NCI-H1105 (cell line): ENCODE results near the gene NIPSNAP2.
A peak's percentile ranks its signal among the peaks of the same experiment; 100 is the strongest.
"Not testable (repeated sequence)": the region's sequence is repeated elsewhere in the genome, so short reads cannot be mapped to it uniquely, and the experiment has no call there.

Experiments used
- DNase-seq: peaks from one replicate; lab custom pipeline; 2025; lab: John Stamatoyannopoulos, UW

NIPSNAP2 gene

DNA sequence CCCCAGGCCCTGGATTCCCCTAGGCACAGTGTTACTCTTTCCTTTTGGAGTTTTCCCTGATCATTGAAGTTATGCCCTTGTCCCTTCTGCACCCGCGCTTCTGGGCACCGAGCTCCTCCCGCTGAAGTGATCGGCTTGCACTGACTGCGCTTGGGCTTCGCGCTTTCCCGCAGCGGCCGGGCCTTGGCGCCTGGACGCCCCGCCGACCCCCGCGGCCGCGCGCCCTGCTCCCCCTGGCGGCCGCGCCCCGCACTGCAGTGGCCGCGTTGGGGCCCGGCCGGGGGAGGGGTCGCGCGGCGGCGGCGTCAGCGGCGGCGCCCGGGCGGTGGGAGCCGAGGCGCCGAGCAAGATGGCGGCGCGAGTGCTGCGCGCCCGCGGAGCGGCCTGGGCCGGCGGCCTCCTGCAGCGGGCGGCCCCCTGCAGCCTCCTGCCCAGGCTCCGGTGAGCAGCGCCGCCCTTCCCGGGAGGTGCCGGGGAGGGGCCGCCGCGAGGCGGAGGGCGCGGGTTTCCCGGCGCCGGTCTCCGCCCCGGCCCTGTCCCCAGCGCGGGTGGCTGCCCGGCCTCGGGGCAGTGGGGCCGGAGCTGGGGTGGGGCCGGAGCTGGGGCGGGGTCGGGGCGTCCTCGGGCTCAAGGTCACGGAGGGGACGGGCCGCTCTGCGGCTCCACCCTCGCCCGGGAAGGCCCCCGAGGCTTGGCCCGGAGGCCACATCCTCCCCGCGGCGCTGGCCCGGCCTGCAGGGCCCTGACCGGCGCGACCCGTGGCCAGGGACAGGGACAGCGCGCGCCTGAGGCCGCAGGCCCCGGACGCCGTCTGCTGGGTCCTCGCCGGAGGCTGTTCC is at the start of gene NIPSNAP2:
NIPSNAP2 (plus strand) TSS at position 325 of the 839 bp plus-strand sequence; CDS start at position 350, 25 bp downstream.
- peak; percentile 60 for DNase-seq

DNA sequence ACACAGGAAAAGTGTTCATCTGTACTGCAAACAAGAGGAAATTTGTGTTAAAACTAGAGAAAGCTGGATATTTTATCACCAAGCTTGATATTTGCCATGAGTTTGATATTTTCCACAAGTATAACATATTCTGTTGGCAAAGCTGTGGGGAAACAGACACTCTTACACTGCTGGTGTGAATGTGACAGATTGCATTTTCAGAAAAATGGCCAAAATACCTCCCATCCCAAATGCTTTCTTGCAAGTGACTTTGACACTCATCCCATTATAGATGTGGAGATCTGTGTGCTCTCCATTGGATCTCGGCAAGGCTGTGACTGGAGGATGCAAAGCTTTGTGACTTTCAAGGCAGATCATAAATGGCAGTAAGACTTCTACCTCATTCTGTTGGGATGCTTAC is 46.6 kb upstream of the NIPSNAP2 start:
- DNase-seq = no peak

DNA sequence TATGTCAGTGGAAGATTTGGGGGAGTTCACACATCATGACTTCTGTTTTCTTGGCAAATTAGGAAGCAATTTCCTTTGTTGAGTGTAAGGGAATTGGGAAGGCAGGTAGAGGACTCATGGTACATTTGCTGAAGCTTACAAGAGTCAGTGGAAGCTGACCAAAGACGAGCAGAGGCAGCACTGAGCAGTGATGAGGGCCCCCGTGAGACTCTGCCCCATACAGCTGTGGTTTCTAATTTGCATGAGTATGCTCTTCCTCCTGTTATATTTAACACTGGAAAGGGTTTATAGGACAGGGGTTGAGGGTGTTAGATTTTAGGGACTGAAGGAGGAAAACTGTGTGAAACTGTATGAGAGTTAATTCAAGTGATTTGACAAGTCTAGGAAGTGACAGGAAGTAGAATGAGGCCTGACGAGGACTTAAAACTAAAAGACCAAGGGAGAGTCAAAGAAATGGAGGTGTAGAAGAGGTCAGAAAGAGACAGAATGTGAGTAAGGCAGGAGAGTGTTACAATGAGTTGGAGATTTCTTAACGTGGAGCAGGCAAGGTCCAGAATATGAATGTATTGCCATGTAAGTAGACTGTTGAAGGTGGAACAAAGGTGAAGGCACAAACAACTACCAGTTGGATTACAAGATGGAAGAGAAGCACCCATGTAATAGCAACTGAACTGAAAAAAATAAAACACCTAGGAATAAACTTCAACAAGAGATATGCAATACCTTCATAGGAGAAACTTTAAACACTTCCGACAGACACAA is 36.2 kb upstream of the NIPSNAP2 start:
- DNase-seq = no peak

DNA sequence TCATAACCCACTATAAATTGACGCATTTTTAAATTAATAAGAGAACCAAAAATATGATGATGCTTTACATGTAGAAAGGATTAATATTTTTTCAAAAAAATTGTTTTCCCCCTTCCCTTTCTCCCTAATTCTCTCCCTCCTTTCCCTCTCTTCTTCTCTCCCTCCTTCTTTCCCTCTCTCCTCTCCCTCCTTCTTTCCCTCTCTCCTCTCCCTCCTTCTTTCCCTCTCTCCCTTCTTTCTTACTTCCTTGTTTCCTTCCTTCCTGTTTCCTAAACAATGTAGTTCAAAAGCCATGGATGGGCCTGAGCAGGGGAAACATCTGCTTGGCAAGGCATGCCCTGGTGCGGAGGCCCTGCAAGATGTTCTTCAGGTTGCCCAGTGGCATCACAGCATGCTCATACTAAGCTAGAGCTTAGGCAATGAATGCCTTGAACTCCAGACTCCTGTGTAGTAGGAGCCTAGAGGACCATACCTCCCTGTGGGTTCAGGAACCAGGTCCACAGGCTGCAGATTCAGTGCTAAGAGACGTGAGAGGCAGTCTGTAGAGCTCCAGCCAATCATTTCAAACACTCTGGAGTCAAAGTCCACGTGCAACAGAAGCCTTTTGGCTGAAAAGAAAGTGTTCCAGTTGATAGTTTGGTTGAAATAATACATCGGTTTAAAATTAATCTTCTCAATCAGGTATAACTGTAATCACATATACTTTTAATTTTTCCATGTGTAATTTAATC is 32.8 kb upstream of the NIPSNAP2 start:
- no peak for DNase-seq

DNA sequence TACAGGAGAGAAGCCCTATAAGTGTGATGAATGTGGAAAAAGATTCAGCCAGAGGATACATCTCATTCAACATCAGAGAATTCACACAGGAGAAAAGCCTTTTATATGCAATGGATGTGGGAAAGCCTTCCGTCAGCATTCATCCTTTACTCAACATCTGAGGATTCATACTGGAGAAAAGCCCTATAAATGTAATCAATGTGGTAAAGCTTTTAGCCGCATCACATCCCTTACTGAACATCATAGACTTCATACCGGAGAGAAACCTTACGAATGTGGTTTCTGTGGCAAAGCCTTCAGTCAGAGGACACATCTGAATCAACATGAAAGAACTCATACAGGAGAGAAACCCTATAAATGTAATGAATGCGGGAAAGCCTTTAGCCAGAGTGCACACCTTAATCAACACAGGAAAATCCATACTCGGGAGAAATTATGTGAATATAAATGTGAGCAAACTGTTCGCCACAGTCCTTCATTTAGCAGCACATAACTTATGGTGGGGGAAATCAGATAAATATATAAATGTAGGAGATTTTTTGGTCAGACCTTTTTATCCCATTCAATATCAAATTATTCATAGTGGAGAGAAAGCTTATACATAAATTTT is 24.8 kb upstream of the NIPSNAP2 start:
- DNase-seq = no peak

DNA sequence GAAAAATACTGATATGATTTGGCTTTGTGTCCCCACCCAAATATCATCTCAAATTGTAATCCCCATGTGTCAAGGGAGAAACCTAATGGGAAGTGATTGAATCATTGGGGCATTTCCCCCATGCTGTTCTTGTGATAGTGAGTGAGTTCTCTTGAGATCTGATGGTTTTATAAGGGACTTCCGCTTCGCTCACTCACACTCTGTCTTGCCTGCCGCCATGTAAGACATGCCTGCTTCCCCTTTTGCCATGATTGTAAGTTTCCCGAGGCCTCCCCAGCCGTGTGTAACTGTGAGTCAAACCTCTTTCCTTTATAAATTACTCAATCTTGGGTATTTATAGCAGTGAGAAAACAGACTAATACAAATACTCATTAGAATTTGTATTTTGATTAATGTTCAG is 17.8 kb upstream of the NIPSNAP2 start:
- no peak for DNase-seq

DNA sequence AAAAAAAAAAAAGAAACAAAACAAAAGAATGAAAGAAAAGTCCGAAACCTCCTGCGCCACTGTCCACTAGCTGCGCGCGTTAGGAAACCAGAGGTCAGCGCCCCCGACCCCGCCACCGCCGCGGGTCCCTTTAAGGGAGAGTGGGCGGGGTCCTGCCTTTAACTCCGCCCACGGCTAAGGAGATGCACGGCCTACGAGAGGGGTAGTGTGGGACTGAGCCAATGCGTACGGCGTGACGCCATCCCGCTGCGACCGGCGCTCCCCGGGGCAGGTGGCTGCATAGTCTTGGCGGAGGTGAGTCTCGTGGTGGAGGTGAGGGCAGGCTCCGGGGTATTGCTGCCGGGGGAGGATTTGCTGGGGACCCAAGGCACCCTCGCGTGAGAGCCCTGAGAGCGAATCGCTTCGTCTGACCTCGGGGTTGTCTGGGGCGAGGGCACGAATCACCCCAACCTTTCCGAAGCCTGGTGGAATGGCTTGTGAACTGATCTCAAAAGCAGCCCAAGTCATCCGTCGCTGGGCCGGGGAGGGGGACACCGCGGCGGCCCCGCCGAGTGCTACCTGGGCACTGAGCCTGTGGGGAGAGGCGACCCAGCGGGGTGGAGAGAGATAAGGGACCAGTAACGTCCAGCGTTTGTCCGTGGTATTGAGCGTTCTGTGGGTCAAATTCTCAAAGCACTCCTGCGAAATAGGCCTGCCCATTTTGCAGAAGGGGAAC is 12.6 kb upstream of the NIPSNAP2 start, which contains the start of gene MRPS17:
MRPS17 (plus strand) TSS at position 241 of the 715 bp plus-strand sequence. CDS start 1,319 bp downstream, outside the sequence.
- peak; percentile 65 for DNase-seq

DNA sequence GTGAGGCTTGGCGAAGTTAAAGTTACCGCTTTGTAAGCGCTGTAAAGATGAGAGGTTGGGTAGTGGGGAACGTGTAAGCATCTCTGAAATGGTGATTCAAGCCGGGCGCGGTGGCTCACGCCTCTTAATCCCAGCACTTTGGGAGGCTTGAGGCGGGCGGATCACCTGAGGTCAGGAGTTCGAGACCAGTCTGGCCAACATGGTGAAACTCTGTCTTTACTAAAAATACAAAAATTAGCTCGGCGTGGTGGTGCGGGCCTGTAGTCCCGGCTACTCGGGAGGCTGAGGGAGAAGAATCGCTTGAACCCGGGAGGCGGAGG is 12.1 kb upstream of the NIPSNAP2 start:
- DNase-seq = not testable (repeated sequence)

DNA sequence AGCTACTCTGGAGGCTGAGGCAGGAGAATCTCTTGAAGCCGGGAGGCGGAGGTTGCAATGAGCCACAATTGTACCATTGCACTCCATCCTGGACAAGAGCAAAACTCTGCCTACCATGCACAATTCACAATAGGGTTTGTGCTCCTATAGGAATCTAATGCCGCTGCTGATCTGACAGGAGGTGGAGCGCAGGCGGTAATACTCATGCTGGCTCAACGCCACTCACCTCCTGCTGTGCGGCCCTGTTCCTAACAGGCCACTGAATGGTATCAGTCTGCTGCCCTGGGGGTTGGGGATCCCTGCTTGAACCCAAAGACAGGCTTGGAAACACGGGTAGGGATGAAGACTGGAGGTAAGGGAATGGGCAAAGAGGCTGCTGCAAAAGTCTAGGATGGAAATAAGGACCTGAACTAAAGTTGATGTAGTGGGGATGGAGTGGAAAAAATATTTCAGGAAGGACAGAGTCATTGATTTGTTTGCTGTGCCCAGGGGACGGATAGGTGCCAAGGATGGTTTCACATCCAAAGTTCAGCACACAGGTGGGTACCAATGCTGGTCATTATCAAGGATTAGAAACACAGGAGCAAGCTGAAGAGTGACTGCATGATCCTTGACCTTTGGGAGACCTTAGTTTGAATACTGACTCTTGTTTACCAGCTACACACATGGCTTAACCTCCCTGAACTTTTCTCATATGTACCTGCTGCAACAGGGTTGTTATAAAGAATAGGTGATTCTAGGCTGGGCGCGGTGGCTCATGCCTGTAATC is 10.5 kb upstream of the NIPSNAP2 start:
- DNase-seq = no peak

DNA sequence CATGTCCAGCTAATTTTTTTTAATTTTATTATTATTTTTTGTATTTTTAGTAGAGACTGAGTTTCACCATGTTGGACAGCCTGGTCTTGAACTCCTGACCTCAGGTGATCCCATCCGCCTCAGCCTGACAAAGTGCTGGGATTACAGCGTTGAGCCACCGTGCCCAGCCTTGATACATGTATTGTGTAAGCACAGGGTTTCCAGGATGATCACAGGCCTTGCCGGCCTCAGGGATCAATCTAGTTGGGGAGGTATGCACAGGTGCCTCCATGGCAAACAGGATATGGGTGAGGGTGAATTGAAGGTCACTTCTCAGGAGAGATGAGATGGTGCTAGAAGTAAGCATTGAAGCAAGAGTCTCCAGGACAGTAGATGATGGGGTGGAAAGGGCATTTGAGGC is 7.2 kb upstream of the NIPSNAP2 start:
- DNase-seq = no peak

DNA sequence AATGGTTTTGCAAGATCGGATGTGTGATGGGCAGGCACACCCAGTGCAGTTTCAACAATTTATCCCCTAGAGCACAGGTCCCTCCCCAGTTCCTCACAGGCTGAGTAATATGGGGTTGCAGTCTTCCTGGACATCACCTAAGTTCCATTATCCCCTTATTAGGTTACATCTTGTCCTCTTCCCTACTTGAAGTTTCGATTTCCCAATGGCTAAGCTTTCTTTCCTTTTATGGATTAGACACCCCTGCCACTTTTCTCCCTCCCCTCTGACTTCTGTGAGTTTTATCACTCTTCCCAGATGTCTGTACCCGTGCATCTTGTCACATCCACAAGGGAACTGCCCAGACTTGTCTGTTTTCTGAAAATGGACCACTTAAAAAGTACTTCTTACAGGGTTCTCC is 2.4 kb upstream of the NIPSNAP2 start:
- no peak for DNase-seq

DNA sequence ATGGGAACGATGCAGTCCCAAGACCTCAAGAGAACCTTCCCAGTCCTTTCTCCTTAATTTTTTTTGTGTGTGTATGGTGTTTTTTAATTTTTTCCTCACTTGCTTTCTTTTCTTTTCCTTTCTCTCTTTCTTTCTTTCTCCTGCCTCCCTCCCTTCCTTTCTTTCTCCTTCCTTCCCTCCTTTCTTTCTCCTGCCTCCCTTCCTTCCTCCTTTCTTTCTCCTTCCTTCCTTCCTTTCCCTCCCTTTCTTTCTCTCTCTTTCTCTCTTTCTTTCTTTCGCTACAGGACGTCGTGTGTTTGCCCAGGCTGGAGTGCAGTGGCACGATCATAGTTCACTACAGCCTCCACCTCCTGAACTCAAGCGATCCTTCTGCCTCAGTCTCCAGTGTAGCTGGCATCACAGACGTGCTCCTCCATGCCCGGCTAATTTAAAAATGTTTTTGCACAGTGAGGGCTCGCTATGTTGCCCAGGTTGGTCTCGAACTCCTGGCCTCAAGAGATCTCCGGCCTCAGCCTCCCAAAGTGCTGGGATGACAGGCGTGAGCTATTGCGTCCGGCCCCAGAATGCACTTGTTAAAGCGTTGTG is 709 bp upstream of the NIPSNAP2 start:
- no peak for DNase-seq

DNA sequence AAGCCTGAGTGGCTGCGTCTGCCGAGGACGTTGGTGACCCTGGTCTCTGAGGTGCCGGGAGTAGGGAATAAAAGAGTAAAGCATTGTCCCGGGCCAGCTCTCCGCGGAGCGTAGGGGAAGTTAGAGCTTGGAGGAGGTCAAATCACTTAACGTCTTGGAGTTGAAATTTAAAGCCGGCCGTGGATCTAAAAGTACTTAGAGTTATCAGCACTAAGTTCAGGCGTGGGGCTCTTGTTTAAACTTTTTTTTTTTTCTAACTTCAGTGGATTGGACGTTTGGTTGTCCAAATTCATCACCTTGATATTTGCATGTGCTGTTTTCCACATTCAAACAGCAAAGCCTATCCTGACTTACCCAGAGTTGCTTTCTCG is 700 bp downstream of the NIPSNAP2 start:
- DNase-seq = no peak

DNA sequence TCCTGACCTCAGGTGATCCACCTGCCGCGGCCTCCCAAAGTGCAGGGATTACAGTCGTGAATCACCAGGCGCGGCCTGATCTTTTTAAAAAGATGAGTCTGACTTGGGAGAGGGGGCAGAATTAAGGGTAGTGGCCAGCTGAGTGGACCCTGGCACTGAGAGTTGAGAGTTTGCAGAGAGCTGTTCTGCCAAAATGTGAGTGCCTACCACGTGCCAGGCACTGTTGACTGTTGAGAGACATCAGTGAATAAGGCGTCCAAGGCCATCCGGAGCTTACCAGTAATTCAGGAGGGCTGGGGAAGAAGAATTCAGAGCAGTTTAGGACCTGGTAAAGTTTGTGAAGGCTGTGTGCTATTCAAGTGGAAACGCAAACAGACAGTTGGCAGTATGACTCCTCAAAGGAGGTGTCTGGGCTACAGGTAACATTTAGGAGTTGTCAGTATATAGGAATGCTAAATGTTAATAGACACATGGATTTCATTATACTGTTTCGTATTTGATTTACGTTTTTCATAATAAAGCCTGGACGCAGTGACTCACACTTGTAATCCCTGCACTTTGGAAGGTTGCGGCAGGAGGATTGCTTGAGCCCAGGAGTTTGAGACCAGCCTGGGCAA is 1.5 kb downstream of the NIPSNAP2 start:
- DNase-seq = no peak

DNA sequence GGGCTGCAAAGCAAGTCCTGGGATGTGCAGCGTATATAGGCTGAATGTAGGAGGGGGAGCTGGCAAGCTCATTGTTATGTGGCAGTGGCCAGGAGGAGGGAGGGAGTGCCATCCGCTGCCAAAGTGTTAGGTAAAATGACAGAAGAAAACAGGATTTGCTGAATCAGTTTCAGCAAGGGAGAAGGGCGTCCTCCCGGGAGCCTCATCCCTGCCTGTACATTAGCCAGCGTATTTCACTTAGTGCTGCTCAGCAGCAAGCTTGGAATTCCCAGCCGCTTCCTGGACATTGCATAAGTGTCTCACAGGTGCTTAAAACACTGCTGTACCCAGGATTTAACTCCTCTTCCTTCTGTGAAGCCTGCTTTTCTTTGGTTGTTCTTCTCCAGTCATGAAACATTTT is 2.5 kb downstream of the NIPSNAP2 start:
- no peak for DNase-seq

DNA sequence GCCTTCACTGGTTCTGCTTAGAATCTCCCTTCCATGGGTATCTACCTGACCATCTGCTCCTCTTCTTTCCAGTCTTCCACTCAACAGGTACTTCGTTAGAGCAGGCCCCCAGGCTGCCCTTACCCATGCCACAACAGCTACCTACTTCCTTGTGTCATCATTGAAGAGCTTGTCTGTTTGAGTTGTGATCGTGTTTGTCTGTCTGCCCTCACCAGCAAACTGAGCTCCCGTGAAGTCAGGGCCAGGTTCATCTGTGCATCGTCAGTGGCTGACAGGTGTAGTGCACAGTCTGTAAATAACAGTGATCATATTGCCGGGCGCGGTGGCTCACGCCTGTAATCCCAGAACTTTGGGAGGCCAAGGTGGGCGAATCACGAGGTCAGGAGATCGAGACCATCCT is 5.0 kb downstream of the NIPSNAP2 start:
- DNase-seq = no peak

DNA sequence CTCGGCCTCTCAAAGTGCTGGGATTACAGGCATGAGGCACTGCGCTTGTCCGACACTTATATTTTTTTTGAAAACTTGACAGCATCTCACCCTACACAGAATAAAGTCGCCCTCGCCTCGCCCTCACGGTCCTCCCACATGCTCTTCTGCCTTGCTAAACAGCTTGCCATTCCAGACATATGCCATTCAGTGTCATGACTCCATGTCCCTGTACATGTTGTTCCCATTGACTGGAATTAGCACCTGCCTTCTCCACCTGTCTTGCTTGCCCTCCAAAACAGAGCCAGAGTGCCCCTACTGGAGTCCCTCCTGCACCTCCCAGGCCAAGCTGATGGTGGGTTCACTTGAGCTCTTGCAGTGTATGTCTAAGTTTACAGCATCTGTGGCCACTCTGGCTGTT is 6.2 kb downstream of the NIPSNAP2 start:
- DNase-seq = no peak

DNA sequence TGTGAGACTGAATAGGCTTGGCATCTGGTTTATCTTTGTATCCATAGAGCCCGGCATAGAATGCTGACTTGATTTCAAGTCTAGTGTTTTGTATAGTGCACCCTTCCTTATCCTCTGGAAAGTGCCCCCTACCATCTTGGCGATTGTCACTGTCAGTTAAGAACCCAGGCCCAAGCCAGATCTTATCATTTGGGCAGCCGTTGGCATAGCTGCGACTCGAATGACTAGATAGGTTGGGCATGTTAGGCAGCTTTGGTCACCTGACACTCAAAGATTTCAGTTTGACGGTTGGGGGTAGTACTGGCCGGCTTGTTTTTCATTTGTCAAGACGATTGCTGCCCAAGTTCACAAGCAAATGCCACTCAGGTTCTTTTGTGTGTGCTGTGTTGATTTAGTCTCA is 6.6 kb downstream of the NIPSNAP2 start:
- no peak for DNase-seq

DNA sequence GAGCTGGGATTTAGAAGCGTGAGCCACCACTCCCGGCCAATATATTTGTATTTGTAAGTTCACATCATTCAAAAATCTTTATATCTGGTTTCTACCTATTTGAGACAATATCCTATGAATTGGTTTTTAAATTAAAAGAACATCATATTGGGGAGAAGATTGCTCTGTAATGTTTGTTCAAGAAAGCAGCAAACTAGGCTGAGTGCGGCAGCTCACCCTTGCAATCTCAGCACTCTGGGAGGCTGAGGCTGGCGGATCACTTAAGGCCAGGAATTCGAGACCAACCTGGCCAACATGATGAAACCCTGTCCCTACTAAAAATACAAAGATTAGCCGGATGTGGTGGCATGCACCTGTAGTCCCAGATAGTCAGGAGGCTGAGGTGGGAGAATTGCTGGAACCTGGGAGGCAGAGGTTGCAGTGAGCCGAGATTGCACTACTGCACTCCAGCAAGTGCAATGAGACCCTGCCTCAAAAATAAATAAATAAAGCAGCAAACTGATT is 9.4 kb downstream of the NIPSNAP2 start:
- DNase-seq = no peak
